Keratinocyte (primary cell): ENCODE data around the gene BNIP5.

ENCODE experiments used
- CTCF ChIP-seq, 3 experiments: IDR thresholded peaks in 1 of 3; conservative IDR thresholded peaks in 1 of 3; optimal IDR thresholded peaks in 1 of 3; 2 replicates in 2 of 3; 3 replicates in 1 of 3; pipeline versions ENCODE3 to v1.5.1; 2011; ENCODE audit warnings: low read length in 3 of 3, mild to moderate bottlenecking in 3 of 3, moderate library complexity in 2 of 3, control low read depth in 1 of 3, inconsistent platforms in 1 of 3; ENCODE audit not compliant: insufficient read depth in 2 of 3; ENCODE audit errors: extremely low read depth in 1 of 3
- EZH2 ChIP-seq: IDR thresholded peaks from one replicate; pipeline ENCODE4 v1.6.1; 2012; ENCODE audit warnings: inconsistent platforms, mild to moderate bottlenecking, low read length, moderate library complexity

- no peak for TF ChIP-seq CTCF (optimal IDR thresholded peaks at IDR 0.05 in 1 of 3, IDR thresholded peaks at IDR 0.05 in 1 of 3, conservative IDR thresholded peaks at IDR 0.05 in 1 of 3; ENCODE audit: extremely low read depth in 1 of 3, insufficient read depth in 2 of 3, low read length in 3 of 3)
- no peak for TF ChIP-seq EZH2
Observed at GRCh38 chr6:36301085-36301658, 35.5 kb downstream of the BNIP5 start.
